ENCODE data around the gene AFF3.

The AFF3 gene

DNA sequence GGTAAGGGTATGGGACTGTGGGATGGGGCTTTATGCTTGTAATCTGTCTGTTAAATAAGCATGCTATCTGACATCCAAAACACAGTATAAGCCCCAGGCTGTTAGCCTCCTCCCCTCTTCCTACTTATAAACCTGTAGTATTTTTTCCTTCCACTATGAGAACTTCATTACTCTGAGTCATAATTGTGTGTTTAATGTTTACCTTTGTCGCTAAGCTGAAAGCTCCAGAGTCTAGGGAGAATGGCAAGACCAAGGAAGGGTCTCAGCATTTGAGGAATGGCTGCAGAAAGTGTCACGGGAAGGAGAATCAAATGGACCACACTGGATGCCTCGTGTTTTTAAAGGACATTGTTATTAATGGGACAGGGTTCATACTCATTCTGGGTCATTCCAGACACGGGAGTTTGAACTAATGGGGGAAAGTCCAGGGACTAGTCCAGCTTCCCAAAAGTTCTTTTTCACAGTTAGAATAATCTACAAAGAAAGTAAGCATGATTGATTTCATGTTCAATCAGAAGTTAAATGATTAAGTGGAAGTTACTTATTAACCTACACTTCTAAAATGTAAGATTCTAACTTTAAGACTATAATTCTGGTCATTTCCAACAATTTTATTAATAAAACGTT lies 292.2 kb downstream of the AFF3 start:
- DNase-seq, result no peak

DNA sequence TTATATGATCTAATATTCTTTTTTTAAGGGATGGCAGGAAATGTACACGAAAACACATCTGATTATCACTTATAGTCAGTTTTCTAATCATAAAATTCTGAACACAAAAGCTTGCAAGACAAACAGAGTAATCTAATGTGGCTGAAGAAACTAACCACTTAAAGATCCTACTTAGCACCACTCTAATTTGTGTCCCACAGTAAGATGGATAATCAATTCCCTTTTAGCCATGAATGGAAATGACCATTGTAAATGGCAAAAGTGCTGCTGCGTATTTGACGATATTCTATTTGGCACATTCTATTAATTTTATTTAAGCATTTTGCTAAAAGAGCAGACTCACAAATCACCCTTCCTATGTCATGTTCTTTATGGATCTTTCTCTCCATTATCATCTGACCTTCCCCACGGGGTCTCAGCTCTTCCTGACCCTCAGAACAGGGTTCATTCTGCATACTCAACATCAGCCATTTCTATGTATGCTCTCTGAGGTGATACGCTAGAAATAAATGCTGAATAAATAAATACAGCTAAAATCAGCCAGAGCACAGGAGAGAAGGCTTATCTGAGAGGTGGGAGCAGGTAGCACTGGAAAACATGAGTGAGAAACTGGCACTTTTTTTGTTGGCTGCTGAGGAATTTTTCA lies 295.8 kb downstream of the AFF3 start:
- DNase-seq, result no peak

DNA sequence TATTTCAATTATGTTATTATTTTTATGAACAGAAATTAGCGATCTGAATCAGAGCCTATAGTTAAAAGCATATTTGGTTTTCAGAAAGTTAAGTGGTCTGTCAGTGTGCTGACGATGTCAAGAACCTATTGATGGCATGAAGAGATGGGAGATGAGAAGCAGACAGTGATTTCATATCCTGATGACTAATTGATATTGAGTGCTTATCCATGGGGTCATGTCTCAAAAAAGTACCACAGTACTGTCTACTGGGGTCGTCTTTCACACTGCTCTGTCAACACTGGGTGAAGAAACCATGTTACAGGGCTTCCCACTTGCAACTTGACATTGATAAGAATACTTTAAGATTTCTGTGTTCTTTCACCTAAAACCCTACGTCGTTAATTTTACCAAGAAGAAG lies 297.1 kb downstream of the AFF3 start:
- no peak for DNase-seq

DNA sequence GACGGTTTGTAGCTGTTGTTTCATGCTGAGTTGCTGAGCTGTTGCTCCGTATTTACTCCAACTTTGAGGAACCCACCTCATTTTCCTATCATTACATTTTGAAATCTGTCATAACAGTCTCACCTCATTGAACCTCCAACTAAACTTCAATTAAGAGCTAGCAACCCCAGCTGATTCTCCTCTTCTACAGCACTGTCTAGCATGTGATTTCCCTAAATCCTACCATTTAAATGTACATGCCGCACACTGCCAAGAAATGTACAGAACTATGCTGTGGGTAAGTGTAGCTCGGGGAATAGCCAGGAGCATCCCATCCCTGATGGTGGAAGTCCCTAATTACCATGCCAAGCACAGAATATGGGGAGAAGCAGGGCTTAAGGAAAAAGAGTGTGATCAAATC lies 299.9 kb downstream of the AFF3 start:
- DNase-seq, result no peak

DNA sequence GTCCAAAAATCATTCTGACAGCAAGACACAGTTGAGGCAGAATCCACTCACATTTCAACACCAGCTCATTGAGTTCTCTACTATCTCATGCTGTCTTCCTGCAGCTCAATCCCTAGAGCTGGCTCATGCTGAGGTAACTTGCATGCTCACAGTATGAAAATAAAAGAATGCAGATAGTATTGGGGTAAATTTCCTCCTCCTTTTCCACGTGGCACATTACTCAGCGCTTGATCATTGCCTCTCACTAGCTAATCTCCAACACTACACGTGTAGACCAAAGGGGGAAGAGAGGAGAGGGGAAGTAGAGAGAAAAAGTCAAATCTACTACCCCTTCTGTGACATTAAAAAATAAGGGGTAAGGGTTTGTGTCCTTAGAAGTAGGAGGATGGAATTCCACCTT lies 300.6 kb downstream of the AFF3 start:
- peak; percentile 11 for DNase-seq

DNA sequence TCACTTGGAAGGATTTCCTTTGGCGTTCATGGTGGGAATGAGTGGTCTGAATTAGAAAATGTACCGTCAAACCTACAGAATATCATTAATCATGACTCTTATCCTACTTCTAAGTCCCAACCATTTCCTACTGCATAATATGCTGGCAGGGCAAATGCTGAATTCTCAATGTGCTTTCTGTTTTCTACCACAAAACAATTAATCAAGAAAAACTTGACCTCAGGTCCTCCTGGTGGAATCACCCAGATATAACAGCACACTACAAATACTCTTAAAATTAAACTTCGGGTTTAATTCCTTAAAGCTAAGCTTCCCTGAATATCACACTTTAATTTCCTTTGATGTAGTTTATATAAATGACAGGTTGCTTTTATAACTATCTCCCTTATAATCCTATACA lies 301.6 kb downstream of the AFF3 start:
- DNase-seq, result no peak

DNA sequence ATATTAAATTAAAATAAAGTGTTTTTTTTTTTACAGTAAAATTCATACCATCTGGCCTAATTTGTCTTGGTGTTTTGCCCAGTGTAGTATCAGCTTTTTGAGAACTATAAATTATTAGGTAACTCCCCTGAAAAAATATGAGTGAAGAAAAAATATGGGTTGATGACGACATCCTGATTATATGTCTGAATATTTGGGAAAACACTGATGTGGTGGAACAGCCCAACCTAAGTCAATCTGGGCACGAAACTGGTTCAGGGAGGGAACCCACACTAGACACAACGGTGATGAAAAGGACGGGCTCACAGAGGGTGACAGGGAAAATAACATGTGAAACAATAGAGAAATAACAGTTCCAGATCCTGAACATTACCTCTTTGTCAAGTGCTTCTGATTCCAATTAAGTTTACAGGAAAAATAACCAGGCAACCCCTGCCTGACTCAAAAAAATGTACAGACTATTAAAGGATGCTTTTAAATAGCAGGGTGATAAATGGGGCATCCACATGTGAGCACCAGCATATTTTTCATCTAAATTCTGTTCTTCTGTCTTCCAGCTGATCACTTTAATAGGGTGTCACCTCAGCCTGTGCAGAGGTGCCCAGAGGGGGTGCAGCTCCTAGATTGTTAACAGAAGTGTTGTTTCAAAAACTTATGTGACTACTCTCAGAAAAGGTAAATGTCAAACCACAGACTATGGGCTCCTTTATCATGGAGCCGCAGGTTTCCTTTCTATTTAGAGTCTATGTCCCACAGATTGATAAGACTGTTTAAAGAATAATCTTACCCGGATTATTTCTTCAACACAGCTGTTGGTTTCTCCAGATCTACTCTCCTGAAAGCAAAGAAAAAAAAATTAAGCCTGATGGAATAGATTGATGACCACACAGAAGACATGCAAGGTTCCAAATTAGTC lies 305.4 kb downstream of the AFF3 start:
- no peak for DNase-seq

DNA sequence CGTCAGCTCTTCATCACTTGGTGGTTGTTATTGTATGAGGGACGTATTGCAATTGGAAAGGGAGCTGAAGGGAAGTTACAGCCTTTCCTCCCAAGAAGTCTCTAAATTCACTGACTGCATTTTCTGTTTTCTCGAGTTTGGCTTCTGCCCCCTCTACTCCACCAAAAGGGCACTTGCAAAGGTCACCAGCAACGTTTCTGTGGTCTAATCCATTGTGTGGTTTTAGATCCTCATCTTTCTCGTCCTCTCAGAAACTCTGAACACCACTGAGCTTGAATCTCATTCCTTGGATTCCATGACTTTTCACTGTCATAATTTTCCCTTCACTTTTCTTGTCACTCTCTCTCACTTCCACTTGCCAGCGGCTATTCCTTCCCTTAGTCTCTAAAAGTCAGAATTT lies 308.0 kb downstream of the AFF3 start:
- no peak for DNase-seq

DNA sequence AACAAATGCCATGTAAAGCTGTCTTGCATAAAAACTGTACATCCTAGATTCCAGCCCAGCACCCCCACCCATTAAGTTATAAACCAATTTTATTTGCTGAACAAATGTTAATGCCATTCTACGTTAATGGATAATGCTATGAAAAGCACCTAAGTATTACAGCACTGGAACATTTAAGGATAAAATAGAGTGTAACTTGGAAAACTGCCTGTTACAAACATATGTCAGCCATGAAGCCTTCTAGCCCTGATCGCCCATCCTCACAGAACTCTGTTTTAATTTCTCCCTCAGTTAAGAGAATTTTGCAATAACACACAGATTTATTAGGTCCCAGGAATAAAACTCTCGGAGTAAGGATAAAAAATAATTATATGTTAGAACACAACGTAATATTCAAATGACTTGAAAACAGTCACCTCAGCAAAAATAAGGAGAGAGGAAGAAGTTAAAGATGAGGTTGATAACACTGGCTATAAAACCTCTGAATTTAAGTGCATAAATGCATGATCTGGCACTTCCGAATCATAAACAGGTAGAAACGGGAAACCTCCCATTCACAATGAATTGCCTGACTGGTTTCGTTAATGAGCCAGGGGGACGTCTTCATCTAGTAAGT lies 308.7 kb downstream of the AFF3 start:
- DNase-seq, result no peak

DNA sequence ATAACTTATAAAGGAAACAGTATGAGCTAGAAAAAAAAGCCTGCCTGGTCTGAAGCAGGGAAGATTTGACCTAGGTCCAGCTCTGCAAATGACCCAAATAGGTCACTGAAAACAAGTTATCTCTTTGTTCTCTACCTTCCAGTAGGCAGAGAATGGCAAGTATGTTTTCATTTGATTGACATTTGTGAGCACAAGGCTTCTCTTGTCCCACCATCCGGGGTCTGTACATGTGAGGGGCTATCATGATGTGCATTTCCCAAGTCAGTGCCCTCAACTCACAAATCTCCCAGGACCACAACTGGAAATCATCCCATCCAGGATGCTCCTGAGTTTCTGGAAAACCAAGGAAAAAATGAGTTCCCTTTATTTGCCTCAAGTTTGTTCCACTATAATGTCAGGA lies 309.5 kb downstream of the AFF3 start:
- no peak for DNase-seq

DNA sequence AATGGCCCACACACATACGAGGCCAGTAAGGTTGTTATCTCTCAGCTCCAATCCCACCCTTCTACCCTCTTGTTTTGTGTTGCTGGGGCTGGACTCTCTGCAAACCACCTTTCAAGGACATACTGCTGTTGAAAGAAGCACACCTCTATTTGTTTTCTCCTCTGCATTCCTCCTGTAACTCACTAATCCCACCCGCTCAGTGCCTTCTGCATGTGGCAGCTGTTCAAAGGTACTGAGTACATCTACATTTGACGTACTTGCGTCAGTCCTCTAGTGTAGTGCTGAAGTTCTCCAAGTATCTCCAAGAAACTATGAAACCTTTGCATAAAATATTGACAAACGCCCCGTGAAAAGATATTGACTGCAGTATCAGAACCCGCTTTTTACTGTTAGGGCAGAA lies 310.6 kb downstream of the AFF3 start:
- no peak for DNase-seq

DNA sequence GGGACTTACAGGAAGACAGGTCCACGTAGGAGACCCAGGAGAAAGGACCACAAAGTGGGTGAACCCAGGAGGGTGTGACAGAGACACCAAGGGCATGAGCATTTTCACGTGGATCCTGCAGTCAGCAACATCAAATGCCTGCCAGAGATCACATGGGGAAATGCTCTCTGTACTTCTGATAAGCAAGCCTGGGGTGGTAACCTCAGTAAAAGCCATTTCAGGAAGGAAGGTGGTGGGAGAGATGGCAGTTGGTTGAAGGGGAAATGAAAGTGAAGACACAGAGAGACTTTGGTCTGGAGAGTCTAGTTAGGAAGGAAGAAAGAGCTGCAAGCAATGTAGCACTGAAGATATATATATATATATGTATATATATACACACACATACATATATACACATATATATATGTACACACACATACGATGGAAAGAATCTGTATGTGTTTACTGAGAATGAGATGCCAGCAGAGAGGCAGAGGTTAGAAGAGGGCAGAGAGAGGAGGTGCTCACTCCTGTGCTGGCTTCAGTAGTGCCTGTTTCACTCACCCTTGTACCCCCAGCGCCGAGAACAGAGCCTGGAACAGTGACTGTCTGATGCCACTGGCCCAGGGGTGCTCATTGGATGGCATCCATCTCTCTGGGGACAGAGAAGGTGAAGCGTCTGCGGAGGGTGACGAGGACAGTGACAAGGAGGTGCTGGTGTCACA lies 314.9 kb downstream of the AFF3 start:
- DNase-seq, result peak; percentile 98

DNA sequence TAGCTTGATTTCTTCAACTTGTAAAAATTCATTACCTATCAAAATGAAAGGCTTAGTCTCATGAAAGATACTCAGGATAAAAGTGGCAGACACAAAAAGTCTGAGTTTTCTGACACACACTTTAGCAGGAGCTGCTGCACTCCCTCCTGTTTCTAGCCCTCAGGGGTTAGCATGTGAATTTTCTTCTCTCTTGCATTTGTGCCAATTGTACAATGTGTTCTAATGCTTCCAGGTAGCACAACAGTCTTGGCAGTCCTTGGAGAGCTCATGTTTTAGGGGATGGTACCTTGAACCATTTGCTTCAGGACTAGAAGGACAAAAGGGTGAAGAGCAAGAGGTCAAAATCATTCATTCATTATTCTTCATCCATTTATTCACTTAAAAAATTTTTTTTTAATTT lies 316.8 kb downstream of the AFF3 start:
- DNase-seq, result no peak

DNA sequence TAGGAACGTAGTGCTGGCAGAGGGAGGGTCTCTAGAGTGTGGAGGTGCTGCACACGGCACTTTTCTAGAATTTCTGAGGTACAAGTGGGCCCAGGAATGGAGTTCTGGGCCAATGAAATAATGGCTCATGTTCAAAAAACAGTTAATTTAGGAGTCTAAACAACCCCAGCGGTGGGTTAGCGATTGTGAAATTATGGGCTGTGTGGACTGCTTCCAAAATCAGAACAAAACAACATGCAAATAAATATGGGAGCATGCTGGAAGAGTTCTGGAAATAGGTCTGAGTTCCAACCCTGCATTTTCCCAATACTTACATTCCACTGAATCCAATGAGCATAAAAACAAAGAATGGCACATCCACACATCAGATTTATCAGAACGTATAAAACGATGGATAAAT lies 317.6 kb downstream of the AFF3 start:
- no peak for DNase-seq

DNA sequence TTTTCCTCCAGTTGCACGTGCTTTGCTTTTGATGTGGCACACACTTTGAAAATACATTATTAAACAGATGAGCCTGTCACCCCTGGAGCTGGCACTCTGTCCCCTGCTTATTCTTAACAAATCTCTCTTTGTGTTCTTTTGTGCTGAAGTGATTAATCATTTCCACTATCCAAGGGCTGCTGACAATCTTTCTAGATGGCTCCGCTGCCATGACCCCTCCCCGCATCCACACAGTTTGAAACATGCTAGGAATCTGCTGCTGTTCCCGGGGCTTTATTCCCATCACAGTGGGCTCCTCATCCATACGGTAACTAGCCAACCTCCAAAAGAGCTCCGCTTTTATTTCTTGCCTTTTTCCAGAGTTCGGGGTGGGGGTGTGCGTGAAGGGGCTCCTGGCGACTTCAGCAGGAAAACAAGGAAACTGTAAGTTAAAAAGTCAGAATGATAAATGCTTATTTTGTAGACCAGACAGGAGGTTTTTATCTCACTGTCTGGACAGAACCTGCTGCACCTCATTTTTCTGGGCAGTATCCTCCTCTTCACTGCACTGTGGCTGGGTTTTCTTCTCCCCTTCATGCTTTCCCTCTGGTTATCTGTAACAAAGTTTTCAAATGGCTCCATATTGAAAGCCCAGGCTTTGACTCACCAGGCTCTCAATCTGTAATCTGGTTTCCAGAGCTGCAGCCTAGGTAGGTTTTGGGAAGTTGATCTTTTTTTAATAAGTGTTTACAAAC lies 319.7 kb downstream of the AFF3 start:
- DNase-seq, result no peak

DNA sequence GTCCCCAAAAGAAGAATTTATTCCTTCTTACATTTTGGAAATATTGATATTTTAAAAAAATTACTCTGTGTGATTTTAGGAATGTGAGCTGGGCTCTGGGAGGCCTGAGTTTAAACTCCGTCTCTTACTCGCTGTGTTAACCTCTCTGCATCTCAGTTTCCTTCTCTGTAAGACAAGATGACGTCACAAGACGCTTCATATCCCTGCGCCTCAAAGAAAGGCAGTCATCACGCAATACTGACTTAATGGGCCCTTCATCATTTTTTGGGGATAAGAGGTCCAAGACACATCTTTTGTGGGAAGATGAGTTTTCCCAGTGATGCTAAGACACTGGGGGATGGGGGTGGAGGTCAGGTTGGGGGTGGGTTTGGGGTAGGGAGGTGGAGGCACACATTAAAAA lies 320.4 kb downstream of the AFF3 start:
- DNase-seq, result no peak

DNA sequence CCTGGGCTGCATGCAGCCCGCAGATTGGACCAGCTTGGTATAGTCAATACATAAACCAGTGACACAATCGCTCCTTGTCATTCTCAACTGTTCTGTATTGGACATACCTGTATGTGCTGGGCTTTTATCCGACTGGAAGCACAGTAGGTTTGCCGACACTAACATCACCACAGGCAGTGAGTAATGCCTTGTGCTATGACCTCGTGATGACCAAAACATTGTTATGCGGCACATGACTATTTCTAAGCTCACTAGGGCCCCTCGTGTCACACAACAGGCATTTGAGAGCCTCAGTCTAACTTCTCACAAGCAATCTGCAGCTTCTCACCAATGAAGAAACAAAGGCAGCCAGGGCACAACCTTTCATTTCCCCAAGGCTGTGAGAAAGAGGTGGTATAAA lies 320.8 kb downstream of the AFF3 start:
- DNase-seq, result no peak

DNA sequence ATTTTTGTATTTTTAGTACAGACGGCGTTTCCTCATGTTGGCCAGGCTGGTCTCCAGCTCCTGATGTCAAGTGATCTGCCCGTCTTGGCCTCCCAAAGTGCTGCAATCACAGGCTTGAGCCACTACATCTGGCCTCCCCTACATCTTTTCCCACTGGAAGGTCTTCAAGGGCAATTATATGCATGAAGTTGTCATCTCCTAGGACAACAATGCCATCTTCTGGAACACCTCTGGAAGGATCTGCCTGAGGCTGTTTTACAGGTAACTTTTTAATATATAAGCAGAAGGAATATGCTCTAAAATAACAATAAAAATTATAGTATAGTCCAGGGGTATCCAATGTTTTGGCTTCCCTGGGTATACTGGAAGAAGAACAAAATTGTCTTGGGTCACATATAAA lies 321.4 kb downstream of the AFF3 start:
- no peak for DNase-seq

DNA sequence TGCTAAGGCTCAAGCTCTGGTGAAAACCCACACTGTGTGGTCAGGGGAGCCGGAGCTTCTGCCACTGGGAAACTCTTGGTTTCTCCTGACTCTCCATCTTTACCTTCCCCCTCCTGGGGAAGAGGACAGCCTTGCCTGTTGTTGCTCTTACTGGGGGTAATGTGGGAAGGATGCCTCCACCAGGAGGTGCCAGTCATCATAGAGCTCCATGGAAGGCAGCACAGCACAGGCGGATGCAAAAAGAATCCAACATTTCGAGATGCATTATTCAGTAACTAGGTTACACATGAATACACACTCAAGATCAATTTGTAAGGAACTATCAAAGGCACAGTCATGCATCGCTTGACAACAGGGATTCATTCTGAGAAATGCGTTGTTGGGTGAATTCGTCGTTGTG lies 322.6 kb downstream of the AFF3 start:
- no peak for DNase-seq

DNA sequence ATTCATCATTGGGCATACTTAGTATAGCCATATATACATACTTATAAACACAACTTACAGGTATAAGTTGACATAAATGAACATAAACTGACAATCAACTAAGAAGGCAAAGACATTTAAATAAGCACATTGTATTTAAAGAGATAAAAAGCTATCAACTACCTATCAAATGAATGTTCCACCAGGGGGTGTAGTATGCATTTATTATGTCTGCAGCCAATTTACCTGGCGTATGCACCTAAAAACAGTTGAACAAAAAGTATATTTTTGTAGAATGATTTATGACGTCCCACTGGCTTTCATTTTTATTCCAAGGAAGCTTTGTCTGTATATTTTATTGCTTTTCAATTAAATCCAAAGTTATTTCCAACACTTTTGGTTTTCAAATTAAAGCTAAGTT lies 323.5 kb downstream of the AFF3 start:
- no peak for DNase-seq

DNA sequence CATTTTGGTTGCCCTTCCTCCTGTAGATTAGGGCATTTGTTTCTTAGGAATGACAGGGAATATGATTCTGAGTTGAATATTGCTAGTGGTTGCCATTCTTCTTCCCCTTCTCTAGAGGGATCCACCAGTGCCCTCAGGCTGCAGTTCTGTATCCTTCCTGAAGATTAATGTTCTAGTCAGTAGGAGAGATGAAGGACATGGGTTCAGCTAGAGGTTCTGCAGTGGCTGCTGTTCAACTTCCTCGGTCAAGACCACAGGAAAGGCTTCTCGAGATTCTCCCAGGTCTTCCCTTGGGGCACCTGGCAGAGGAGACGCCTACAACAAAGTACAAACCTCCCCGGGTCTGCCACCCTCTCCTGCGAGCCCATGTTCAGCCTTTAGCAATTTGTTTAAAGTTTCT lies 325.5 kb downstream of the AFF3 start:
- DNase-seq, result no peak

DNA sequence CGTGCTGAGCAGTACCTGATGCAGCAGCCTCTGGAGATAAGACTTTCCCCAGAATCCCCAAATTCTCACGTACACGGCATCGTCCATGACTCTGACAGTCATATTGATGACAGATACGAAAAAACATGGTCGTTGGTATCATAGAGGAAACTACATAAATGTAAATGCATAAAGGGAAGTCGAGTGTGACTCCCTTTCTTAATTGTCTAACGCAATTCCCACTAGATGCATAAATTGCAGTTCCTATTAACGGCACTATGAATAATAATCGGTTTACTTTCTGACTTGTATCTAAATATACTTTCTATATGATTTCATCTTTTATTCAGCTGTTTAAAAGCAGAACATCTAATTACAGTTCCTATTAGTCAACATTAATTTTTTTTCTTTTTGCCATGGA lies 330.0 kb downstream of the AFF3 start:
- no peak for DNase-seq

Data from MV-4-11 (cell line).